Stimulated activated CD8-positive, alpha-beta memory T cell treated with anti-CD3 and anti-CD28 coated beads, Interleukin-2, amount 100 ng/mL, for 1 hour (primary cell): ENCODE results near the gene ITGA1.
"Not testable (repeated sequence)": the region's sequence is repeated elsewhere in the genome, so short reads cannot be mapped to it uniquely, and the experiment has no call there.

Experiments
- DNase-seq, 2 donors: peaks; one replicate each; pipeline ENCODE4 v3.0.0-alpha.2; 2020; ENCODE audit warnings: low read depth in 2 of 2

ITGA1 gene

GRCh38 chr5:52863715-52864290 is 76.1 kb downstream of the ITGA1 start:
- DNase-seq, result no peak

GRCh38 chr5:52864371-52864770 is 76.7 kb downstream of the ITGA1 start:
- no peak for DNase-seq

GRCh38 chr5:52864884-52865283 is 77.2 kb downstream of the ITGA1 start:
- no peak for DNase-seq

GRCh38 chr5:52865991-52866390 is 78.3 kb downstream of the ITGA1 start:
- not testable (repeated sequence) for DNase-seq

GRCh38 chr5:52867809-52868208 is 80.1 kb downstream of the ITGA1 start:
- DNase-seq, result no peak

- DNase-seq, result no peak
Measured at GRCh38 chr5:52868417-52868816, 80.7 kb downstream of the ITGA1 start.

GRCh38 chr5:52869391-52869790 is 81.7 kb downstream of the ITGA1 start:
- no peak for DNase-seq

- DNase-seq, result no peak
Measured at GRCh38 chr5:52870448-52870847, 82.7 kb downstream of the ITGA1 start.

- DNase-seq, result no peak
Measured at GRCh38 chr5:52875827-52876226, 88.1 kb downstream of the ITGA1 start.

GRCh38 chr5:52876456-52876855 is 88.7 kb downstream of the ITGA1 start:
- DNase-seq, result no peak

GRCh38 chr5:52878656-52879055 is 90.9 kb downstream of the ITGA1 start:
- DNase-seq, result no peak

GRCh38 chr5:52880541-52880940 is 92.8 kb downstream of the ITGA1 start:
- no peak for DNase-seq

GRCh38 chr5:52881468-52881867 is 93.8 kb downstream of the ITGA1 start:
- no peak for DNase-seq

GRCh38 chr5:52883110-52883509 is 95.4 kb downstream of the ITGA1 start:
- DNase-seq, result no peak

GRCh38 chr5:52884453-52884852 is 96.7 kb downstream of the ITGA1 start:
- no peak for DNase-seq

- DNase-seq, result no peak
Measured at GRCh38 chr5:52885614-52886013, 97.9 kb downstream of the ITGA1 start.

GRCh38 chr5:52886206-52886605 is 98.5 kb downstream of the ITGA1 start:
- DNase-seq, result no peak

- no peak for DNase-seq
Measured at GRCh38 chr5:52887066-52887465, 99.3 kb downstream of the ITGA1 start.

- no peak for DNase-seq
Measured at GRCh38 chr5:52888363-52888762, 100.6 kb downstream of the ITGA1 start.

- DNase-seq, result no peak
Measured at GRCh38 chr5:52892242-52892878, 104.6 kb downstream of the ITGA1 start.

GRCh38 chr5:52893105-52893504 is 105.4 kb downstream of the ITGA1 start:
- no peak for DNase-seq

GRCh38 chr5:52893863-52894262 is 106.1 kb downstream of the ITGA1 start:
- no peak for DNase-seq

- no peak for DNase-seq
Measured at GRCh38 chr5:52894451-52894850, 106.7 kb downstream of the ITGA1 start.

GRCh38 chr5:52895075-52895474 is 107.4 kb downstream of the ITGA1 start:
- DNase-seq, result no peak
